HCT116 (cell line): Measurements from ENCODE around the gene CIP2A. TPM values are rescaled to one million over a fixed set of nuclear protein-coding genes. Genes with fewer than 3 reads are reported as not detected.

Source experiments
- ATAC-seq: fragments of 200-7000 bp; cut with Tn5 transposase; 2 replicates; pipeline ENCODE4 v1.9.1; 2020; ENCODE audit warnings: mild to moderate bottlenecking, moderate library complexity
- BruUV-seq: library from RNA; stranded (reverse); fragments of 400-500 nt; replicated peaks from 2 replicates; lab custom pipeline; 2021; lab: Mats Ljungman, UMichigan
- CTCF ChIA-PET: fragments of 300-600 bp; sonication (Branson Sonifier 250); formaldehyde crosslinking; loops from one replicate; lab custom pipeline; 2021; ENCODE audit warnings: antibody characterized with exemption; lab: Charles Lee
- POLR2A ChIA-PET: fragments of 300-600, 350-600 bp; sonication (Branson Sonifier 250); formaldehyde crosslinking; loops from one replicate; lab custom pipeline; 2021; ENCODE audit warnings: antibody characterized with exemption; lab: Charles Lee
- RAD21 ChIA-PET, 2 experiments: fragments of 300-600 bp; sonication (Branson Sonifier 250); formaldehyde crosslinking; loops; one replicate each; lab custom pipeline; 2023; ENCODE audit warnings: low total read pairs in 2 of 2; ENCODE audit not compliant: uncharacterized antibody in 2 of 2, unreplicated experiment in 2 of 2, low non-redundant PET in 1 of 2; lab: Charles Lee
- DNase-seq: peaks from one replicate; pipeline ENCODE4 v3.0.0-alpha.2; 2010; ENCODE audit warnings: low read depth, low spot score
- H2AFZ ChIP-seq: fragments of 200-600 bp; shearing (Covaris generic), sonication (generic); 2 replicates; pipeline ENCODE4 v1.6.1; 2017; ENCODE audit warnings: low read depth, mixed run types, mixed read lengths, antibody characterized with exemption, low read length; ENCODE audit not compliant: poor library complexity, severe bottlenecking
- H3K27ac ChIP-seq: 2 replicates; pipeline ENCODE4 v1.5.1; 2012; ENCODE audit warnings: low read depth, low read length
- H3K27me3 ChIP-seq: fragments of 200-600 bp; sonication (generic); 2 replicates; pipeline ENCODE4 v1.6.1; 2016; ENCODE audit warnings: mixed run types, low read length, mixed read lengths; ENCODE audit not compliant: insufficient read depth
- H3K36me3 ChIP-seq, 2 experiments: fragments of 200-500 bp in 1 of 2; fragments of 200-600 bp in 1 of 2; sonication (Bioruptor generic) in 1 of 2; sonication (generic) in 1 of 2; 2 replicates each; pipeline versions ENCODE4 v1.5.1 to v1.6.1; 2014 to 2016; ENCODE audit warnings: low read length in 2 of 2, inconsistent platforms in 1 of 2, mixed read lengths in 1 of 2, mixed run types in 1 of 2; ENCODE audit not compliant: insufficient read depth in 2 of 2, control insufficient read depth in 1 of 2
- H3K4me1 ChIP-seq, 2 experiments: fragments of 200-600 bp in 1 of 2; sonication (generic) in 1 of 2; 2 replicates each; pipeline versions ENCODE4 v1.5.1 to v1.6.1; 2012 to 2017; ENCODE audit warnings: low read length in 2 of 2, inconsistent platforms in 1 of 2, mild to moderate bottlenecking in 1 of 2, mixed read lengths in 1 of 2, mixed run types in 1 of 2, moderate library complexity in 1 of 2; ENCODE audit not compliant: insufficient read depth in 2 of 2, control insufficient read depth in 1 of 2
- H3K4me2 ChIP-seq: fragments of 200-600 bp; sonication (generic); 2 replicates; pipeline ENCODE4 v1.6.1; 2017; ENCODE audit warnings: mixed run types, low read length, mixed read lengths
- H3K4me3 ChIP-seq, 2 experiments: fragments of 200-600 bp in 1 of 2; sonication (generic) in 1 of 2; replicated peaks in 1 of 2; 2 replicates each; pipeline ENCODE4 v1.5.1; 2011 to 2016; ENCODE audit warnings: low read length in 2 of 2, control low read depth in 1 of 2, low read depth in 1 of 2, mild to moderate bottlenecking in 1 of 2, mixed read lengths in 1 of 2, mixed run types in 1 of 2
- H3K79me2 ChIP-seq: fragments of 200-600 bp; sonication (generic); 2 replicates; pipeline ENCODE4 v1.6.1; 2017; ENCODE audit warnings: mild to moderate bottlenecking, mixed run types, low read length, moderate library complexity, mixed read lengths; ENCODE audit not compliant: insufficient read depth
- H3K9ac ChIP-seq: fragments of 200-600 bp; sonication (generic); 2 replicates; pipeline ENCODE4 v1.6.1; 2016; ENCODE audit warnings: low read length, mixed read lengths
- H3K9me2 ChIP-seq: fragments of 200-600 bp; sonication (generic), shearing (Covaris generic); 2 replicates; pipeline ENCODE4 v1.6.1; 2017; ENCODE audit warnings: mixed run types, mild to moderate bottlenecking, moderate library complexity; ENCODE audit not compliant: insufficient read depth
- H3K9me3 ChIP-seq, 2 experiments: fragments of 200-500 bp in 1 of 2; fragments of 200-600 bp in 1 of 2; sonication (Bioruptor generic) in 1 of 2; sonication (generic) in 1 of 2; 2 replicates each; pipeline ENCODE4 v1.6.1; 2014 to 2017; ENCODE audit warnings: low read length in 2 of 2, mixed read lengths in 2 of 2, inconsistent platforms in 1 of 2, low read depth in 1 of 2, mild to moderate bottlenecking in 1 of 2, mixed run types in 1 of 2, moderate library complexity in 1 of 2; ENCODE audit not compliant: control insufficient read depth in 1 of 2, insufficient read depth in 1 of 2
- H4K20me1 ChIP-seq: fragments of 200-600 bp; sonication (generic), shearing (Covaris generic); 2 replicates; pipeline ENCODE4 v1.6.1; 2017; ENCODE audit warnings: mixed run types, mild to moderate bottlenecking, moderate library complexity; ENCODE audit not compliant: insufficient read depth
- CBX3 ChIP-seq: IDR thresholded peaks from 2 replicates; pipeline ENCODE4 v1.6.1; 2012; ENCODE audit warnings: low read depth
- EZH2 ChIP-seq: fragments of 200-600 bp; sonication (generic); IDR thresholded peaks from 2 replicates; pipeline ENCODE4 v1.6.1; 2017; ENCODE audit warnings: antibody characterized with exemption, mixed run types
- MAX ChIP-seq: IDR thresholded peaks from 2 replicates; pipeline ENCODE4 v1.6.1; 2012
- POLR2A ChIP-seq: IDR thresholded peaks from 2 replicates; pipeline ENCODE4 v1.7.0; 2011; ENCODE audit warnings: borderline replicate concordance; ENCODE audit not compliant: insufficient read depth, insufficient read length; ENCODE audit errors: extremely low read depth
- SIN3A ChIP-seq: IDR thresholded peaks from 2 replicates; pipeline ENCODE4 v1.6.1; 2012; ENCODE audit warnings: low read depth
- ZBTB33 ChIP-seq: IDR thresholded peaks from 2 replicates; pipeline ENCODE4 v1.6.1; 2011; ENCODE audit warnings: mild to moderate bottlenecking, low read length, moderate library complexity; ENCODE audit not compliant: insufficient replicate concordance; ENCODE audit errors: extremely low read depth
- ZNF274 ChIP-seq: fragments of 200-500 bp; sonication (Bioruptor generic); IDR thresholded peaks from 2 replicates; pipeline ENCODE4 v1.6.1; 2014; ENCODE audit warnings: mild to moderate bottlenecking, low read depth, low read length, inconsistent platforms
- intact Hi-C: fragments of 100-400 bp; cut with micrococcal nuclease; formaldehyde crosslinking; loops from 2 replicates; pipeline ENCODE4 v1.10.0; 2022
- total RNA-seq: library from RNA; stranded (reverse); gene quantifications from one replicate; pipeline ENCODE4 v1.2.1, GENCODE V29; 2021; ENCODE audit not compliant: unreplicated experiment
- TF ChIP-seq, protein P1 (sequence below): IDR thresholded peaks from 2 replicates; pipeline ENCODE4 v1.6.1; 2012; ENCODE audit warnings: low read depth

Gene CIP2A
- total RNA-seq, 1 experiment from 2014 or later = 41.6 TPM

DNA sequence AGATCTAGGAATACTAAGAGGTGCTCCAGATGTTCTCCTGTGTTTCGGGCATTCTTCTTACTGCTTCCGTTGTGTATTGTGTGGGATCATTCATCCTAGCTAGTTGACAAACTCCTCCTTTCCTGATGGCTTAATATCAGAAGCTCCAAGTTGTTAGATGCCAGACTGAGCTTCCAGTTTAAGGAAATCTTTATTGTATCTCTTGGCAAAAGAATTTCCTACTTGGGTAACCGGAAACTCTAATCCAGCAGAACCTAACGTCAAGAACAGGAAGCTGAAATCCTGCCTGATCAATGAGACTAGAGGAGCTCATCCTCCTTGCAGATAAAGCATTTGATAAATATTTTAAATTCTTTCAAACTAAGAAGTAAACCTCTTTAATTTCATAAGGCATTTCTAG is 51.2 kb downstream of the CIP2A start (continued):
- TF ChIP-seq CBX3 (no peak), SIN3A (no peak), ZNF274 (no peak)
- TF ChIP-seq, protein P1, sequence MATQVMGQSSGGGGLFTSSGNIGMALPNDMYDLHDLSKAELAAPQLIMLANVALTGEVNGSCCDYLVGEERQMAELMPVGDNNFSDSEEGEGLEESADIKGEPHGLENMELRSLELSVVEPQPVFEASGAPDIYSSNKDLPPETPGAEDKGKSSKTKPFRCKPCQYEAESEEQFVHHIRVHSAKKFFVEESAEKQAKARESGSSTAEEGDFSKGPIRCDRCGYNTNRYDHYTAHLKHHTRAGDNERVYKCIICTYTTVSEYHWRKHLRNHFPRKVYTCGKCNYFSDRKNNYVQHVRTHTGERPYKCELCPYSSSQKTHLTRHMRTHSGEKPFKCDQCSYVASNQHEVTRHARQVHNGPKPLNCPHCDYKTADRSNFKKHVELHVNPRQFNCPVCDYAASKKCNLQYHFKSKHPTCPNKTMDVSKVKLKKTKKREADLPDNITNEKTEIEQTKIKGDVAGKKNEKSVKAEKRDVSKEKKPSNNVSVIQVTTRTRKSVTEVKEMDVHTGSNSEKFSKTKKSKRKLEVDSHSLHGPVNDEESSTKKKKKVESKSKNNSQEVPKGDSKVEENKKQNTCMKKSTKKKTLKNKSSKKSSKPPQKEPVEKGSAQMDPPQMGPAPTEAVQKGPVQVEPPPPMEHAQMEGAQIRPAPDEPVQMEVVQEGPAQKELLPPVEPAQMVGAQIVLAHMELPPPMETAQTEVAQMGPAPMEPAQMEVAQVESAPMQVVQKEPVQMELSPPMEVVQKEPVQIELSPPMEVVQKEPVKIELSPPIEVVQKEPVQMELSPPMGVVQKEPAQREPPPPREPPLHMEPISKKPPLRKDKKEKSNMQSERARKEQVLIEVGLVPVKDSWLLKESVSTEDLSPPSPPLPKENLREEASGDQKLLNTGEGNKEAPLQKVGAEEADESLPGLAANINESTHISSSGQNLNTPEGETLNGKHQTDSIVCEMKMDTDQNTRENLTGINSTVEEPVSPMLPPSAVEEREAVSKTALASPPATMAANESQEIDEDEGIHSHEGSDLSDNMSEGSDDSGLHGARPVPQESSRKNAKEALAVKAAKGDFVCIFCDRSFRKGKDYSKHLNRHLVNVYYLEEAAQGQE = no peak
- TF ChIP-seq, all 23 proteins: peak for 0

DNA sequence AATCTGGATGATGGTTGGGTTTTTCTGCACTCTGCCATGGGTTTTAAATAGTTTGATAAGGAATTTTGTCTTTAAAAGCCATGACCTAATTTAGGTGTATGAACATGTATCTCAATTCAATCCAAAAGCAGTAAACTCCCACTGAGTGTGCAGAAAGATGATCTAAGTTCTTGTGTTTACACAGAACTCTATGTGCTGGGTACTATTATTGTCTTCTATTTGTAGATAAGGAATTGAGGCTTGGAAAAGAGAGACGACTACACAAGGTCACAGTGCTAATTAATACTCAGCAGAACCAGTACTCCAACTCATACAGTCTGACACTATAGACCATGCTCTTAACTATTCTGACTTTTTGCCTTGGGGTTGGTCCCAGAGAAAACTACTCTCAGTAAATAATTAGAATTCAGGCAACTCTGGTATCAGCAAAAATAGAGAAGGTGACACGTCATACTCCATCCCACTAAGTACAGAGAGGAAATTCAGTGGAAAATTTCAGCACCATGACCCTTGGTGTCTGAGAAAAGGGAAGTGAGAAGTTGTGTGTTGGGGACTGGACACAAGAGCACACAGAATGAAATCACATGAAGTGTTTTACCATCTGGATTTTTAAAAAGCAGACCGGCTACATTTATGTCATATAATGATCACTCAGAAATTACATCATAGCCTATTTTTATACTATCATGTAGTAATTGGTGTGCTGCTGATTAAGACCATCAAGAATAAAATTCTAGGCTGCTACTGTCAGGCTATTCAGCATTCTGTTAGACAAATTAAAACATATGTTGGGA is 60.6 kb downstream of the CIP2A start:
- Histone ChIP-seq H3K4me2 (no peak overlapping the region), H3K36me3 (no peaks in the 10 kb centered on the region), H2AFZ (no peak overlapping the region), H4K20me1 (no peaks in the 10 kb centered on the region), H3K27ac (no peak overlapping the region), H3K9me3 (no peaks in the 10 kb centered on the region), H3K4me1 (no peaks in the 10 kb centered on the region), H3K79me2 (no peaks in the 10 kb centered on the region), H3K27me3 (no peaks in the 10 kb centered on the region), H3K9me2 (no peaks in the 10 kb centered on the region), H3K9ac (no peak overlapping the region), H3K4me3 (no peak overlapping the region)
- intact Hi-C loops = no loop called here
- DNase-seq (no peak), ATAC-seq (no peak)
- TF ChIP-seq EZH2 (no peak), MAX (no peak), POLR2A (no peak), ZBTB33 (no peak)
- ChIA-PET CTCF (no interaction called here), POLR2A (no interaction called here), RAD21 (no interaction called here)
- no TSS peak for BruUV-seq
